ENCODE results near the gene ZNF764.

DNA sequence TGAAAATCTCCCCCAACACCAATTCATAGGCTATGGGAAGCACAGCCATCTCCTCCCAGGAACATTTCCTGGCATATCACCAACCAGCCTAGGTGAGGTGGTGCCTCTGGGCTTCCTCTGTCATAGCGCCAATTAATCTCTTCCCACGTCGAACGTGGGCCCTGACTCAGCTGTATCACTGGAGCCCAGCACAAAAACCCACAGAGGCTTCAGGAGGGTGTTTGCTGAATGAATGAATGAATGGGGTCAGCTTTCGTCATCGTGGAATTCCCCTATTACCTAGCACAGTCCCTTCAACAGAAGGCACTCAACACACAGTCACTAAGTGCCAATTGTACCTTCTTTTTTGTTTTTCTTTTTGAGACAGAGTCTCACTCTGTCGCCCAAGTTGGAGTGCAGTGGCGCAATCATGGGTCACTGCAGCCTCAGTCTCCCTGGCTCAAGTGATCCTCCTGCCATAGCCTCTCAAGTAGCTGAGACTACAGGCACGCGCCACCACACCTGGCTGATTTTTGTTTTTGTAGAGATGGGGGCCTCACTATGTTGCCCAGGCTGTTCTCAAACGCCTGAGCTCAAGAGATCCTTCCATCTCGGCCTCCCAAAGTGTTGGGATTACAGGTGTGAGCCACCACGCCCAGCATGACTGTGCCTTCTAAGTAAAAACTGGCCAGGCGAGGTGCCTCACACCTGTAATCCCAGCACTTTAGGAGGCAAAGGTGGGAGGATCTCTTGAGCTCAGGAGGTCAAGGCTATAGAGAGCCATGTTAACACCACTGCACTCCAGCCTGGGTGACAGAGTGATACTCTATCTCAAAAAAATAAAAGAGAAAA is 9.2 kb upstream of the ZNF764 start:
- TF ChIP-seq, protein P1, sequence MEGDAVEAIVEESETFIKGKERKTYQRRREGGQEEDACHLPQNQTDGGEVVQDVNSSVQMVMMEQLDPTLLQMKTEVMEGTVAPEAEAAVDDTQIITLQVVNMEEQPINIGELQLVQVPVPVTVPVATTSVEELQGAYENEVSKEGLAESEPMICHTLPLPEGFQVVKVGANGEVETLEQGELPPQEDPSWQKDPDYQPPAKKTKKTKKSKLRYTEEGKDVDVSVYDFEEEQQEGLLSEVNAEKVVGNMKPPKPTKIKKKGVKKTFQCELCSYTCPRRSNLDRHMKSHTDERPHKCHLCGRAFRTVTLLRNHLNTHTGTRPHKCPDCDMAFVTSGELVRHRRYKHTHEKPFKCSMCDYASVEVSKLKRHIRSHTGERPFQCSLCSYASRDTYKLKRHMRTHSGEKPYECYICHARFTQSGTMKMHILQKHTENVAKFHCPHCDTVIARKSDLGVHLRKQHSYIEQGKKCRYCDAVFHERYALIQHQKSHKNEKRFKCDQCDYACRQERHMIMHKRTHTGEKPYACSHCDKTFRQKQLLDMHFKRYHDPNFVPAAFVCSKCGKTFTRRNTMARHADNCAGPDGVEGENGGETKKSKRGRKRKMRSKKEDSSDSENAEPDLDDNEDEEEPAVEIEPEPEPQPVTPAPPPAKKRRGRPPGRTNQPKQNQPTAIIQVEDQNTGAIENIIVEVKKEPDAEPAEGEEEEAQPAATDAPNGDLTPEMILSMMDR (conservative IDR thresholded peaks at IDR 0.05; ENCODE audit: low read length), result no peak
- TF ChIP-seq EZH2phosphoT487 (IDR thresholded peaks at IDR 0.05; ENCODE audit: borderline replicate concordance), result no peak
